GM12874 (cell line): ENCODE results near the gene ZNF576.
A peak's percentile ranks its signal among the peaks of the same experiment; 100 is the strongest.

Experiments
- CTCF ChIP-seq: IDR thresholded peaks from 2 replicates; pipeline ENCODE4 v1.5.1; 2011; ENCODE audit warnings: low read depth, mild to moderate bottlenecking, control low read depth, low read length, moderate library complexity; ENCODE audit not compliant: insufficient read depth

The ZNF576 gene

GRCh38 chr19:43591904-43592772, 4.3 kb upstream of the ZNF576 start:
- TF ChIP-seq CTCF, result no peak

GRCh38 chr19:43592800-43593350, 3.5 kb upstream of the ZNF576 start:
- TF ChIP-seq CTCF, result no peak

GRCh38 chr19:43594081-43594697, 2.2 kb upstream of the ZNF576 start:
- no peak for TF ChIP-seq CTCF

- TF ChIP-seq CTCF, result peak; percentile 99
Measured at GRCh38 chr19:43594710-43595604, 1.4 kb upstream of the ZNF576 start.

GRCh38 chr19:43595605-43595998, 793 bp upstream of the ZNF576 start:
- no peak for TF ChIP-seq CTCF

- TF ChIP-seq CTCF, result no peak
Measured at GRCh38 chr19:43596842-43597461, 557 bp downstream of the ZNF576 start.

- no peak for TF ChIP-seq CTCF
Measured at GRCh38 chr19:43597876-43598275, 1.5 kb downstream of the ZNF576 start.
